ENCODE measurements around the gene TIMM13. TPM values are rescaled to one million over a fixed set of nuclear protein-coding genes. Genes with fewer than 3 reads are reported as not detected.

TIMM13 gene
- total and polyA plus RNA-seq, 10 of the 15 experiments (the other 5 are each of a cell fraction or from before 2014, with no cell fraction given): 9.9 to 205 (median 63.6) TPM

DNA sequence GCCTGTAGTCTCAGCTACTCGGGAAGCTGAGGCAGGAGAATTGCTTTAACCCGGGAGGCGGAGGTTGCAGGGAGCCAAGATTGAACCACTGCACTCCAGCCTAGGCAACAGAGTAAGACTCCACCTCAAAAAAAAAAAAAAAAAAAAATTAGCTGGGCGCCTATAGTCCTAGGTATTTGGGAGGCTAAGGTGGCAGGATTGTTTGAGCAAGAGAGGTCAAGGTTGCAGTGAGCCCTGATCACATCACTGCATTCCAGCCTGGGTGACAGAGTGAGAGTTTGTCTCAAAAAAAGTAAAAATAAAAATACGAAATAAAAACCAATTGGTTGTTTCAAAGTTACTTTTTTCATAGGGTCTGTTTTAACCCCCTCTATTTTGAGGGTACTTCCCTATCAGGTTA, 30.7 kb upstream of the TIMM13 start (continued):
- TF ChIP-seq SPI1 (IDR thresholded peaks at IDR 0.05; ENCODE audit: borderline replicate concordance, insufficient read depth, low read depth, low read length) (no peak), BMI1 (IDR thresholded peaks at IDR 0.05; ENCODE audit: borderline replicate concordance) (no peak), SMC3 (IDR thresholded peaks at IDR 0.05; ENCODE audit: borderline replicate concordance, low read length) (no peak), RCOR1 (conservative IDR thresholded peaks at IDR 0.05; ENCODE audit: low read depth, low read length) (no peak), ETV6 (conservative IDR thresholded peaks at IDR 0.05 in 1 of 2, IDR thresholded peaks at IDR 0.05 in 1 of 2; ENCODE audit: borderline replicate concordance in 1 of 2, low read depth in 1 of 2) (no peak), NFYA (IDR thresholded peaks at IDR 0.05; ENCODE audit: borderline replicate concordance, low read depth, low read length) (no peak), NR2F1 (conservative IDR thresholded peaks at IDR 0.05) (no peak), MEF2A (IDR thresholded peaks at IDR 0.05; ENCODE audit: insufficient read depth, low read depth, low read length) (no peak), SIN3A (IDR thresholded peaks at IDR 0.05; ENCODE audit: low read depth, low read length) (no peak), HDAC6 (IDR thresholded peaks at IDR 0.05; ENCODE audit: unreplicated experiment) (no peak)
- TF ChIP-seq, protein P1, sequence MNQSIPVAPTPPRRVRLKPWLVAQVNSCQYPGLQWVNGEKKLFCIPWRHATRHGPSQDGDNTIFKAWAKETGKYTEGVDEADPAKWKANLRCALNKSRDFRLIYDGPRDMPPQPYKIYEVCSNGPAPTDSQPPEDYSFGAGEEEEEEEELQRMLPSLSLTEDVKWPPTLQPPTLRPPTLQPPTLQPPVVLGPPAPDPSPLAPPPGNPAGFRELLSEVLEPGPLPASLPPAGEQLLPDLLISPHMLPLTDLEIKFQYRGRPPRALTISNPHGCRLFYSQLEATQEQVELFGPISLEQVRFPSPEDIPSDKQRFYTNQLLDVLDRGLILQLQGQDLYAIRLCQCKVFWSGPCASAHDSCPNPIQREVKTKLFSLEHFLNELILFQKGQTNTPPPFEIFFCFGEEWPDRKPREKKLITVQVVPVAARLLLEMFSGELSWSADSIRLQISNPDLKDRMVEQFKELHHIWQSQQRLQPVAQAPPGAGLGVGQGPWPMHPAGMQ (IDR thresholded peaks at IDR 0.05; ENCODE audit: borderline replicate concordance): no peak
- TF ChIP-seq, protein P2, sequence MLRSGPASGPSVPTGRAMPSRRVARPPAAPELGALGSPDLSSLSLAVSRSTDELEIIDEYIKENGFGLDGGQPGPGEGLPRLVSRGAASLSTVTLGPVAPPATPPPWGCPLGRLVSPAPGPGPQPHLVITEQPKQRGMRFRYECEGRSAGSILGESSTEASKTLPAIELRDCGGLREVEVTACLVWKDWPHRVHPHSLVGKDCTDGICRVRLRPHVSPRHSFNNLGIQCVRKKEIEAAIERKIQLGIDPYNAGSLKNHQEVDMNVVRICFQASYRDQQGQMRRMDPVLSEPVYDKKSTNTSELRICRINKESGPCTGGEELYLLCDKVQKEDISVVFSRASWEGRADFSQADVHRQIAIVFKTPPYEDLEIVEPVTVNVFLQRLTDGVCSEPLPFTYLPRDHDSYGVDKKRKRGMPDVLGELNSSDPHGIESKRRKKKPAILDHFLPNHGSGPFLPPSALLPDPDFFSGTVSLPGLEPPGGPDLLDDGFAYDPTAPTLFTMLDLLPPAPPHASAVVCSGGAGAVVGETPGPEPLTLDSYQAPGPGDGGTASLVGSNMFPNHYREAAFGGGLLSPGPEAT (IDR thresholded peaks at IDR 0.05; ENCODE audit: low read depth): no peak
